ENCODE results near the gene PRC1. TPM values are rescaled to one million over a fixed set of nuclear protein-coding genes. Genes with fewer than 3 reads are reported as not detected.
"Not testable (repeated sequence)": the region's sequence is repeated elsewhere in the genome, so short reads cannot be mapped to it uniquely, and the experiment has no call there.

The PRC1 gene
- total and polyA plus RNA-seq, 2 donors from 2014 or later = 3.4 to 6.6 TPM

DNA sequence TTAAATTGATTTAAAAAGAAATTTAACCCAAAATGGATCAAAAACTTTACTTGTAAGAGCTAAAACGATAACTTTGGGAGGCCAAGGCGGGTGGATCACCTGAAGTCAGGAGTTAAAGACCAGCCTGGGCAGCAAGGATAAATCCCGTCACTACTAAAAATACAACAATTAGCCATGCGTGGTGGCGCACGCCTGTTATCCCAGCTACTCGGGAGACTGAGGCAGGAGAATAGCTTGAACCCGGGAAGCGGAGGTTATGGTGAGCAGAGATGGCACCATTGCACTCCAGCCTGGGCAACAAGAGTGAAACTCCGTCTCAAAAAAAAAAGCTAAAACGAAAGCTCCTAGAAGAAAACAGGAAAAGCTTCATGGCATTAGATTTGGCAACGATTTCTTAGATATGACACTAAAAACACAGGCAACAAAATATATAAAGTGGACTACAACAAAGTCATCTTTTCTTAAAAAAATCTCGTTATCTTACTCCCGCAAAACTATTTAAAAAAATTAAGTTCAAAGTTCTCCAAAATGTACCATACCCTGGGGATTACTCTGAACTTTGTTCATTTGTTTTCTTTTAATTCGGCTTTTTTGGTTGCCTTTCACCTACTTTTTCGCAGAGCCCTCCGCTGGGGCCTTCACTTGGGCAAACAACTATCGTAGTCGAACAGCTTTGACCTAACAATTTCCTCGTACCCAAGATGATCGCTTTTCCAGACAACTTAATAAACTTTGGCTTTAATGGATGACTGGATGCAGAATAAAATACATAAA, 64.9 kb downstream of the PRC1 start:
- intact Hi-C loops (cut with DNase I) = no loop called here
- Histone ChIP-seq H3K9me3 (ENCODE audit: control insufficient read depth in 2 of 3, insufficient read depth in 1 of 3, low read length in 3 of 3) (no peaks in the 10 kb centered on the region), H3K9ac (ENCODE audit: low read length in 3 of 3) (peak overlapping the region; percentile 41 to 86 (median 68)), H3K36me3 (ENCODE audit: control insufficient read depth in 2 of 3, insufficient read depth in 3 of 3, low read length in 3 of 3) (no peaks in the 10 kb centered on the region), H3K27me3 (ENCODE audit: control insufficient read depth, insufficient read depth, low read length) (no peaks in the 10 kb centered on the region), H3K4me3 (ENCODE audit: low read length in 3 of 3) (peak overlapping the region; percentile 62 to 80 (median 63)), H3K4me1 (ENCODE audit: control insufficient read depth in 2 of 3, insufficient read depth in 2 of 3, low read depth in 1 of 3, low read length in 3 of 3) (peaks cover 0 to 22% (median 11%) of the 10 kb centered on the region in 3 donors), H3K27ac (ENCODE audit: low read depth in 2 of 2, low read length in 2 of 2) (peak overlapping the region; percentile 94 to 95)
- no peak for FAIRE-seq
- DNase-seq = peak in 1 of 5 donors; percentile 41
- TF ChIP-seq, protein P1, sequence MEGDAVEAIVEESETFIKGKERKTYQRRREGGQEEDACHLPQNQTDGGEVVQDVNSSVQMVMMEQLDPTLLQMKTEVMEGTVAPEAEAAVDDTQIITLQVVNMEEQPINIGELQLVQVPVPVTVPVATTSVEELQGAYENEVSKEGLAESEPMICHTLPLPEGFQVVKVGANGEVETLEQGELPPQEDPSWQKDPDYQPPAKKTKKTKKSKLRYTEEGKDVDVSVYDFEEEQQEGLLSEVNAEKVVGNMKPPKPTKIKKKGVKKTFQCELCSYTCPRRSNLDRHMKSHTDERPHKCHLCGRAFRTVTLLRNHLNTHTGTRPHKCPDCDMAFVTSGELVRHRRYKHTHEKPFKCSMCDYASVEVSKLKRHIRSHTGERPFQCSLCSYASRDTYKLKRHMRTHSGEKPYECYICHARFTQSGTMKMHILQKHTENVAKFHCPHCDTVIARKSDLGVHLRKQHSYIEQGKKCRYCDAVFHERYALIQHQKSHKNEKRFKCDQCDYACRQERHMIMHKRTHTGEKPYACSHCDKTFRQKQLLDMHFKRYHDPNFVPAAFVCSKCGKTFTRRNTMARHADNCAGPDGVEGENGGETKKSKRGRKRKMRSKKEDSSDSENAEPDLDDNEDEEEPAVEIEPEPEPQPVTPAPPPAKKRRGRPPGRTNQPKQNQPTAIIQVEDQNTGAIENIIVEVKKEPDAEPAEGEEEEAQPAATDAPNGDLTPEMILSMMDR (IDR thresholded peaks at IDR 0.05; ENCODE audit: borderline replicate concordance, extremely low read depth, insufficient read depth) = no peak

DNA sequence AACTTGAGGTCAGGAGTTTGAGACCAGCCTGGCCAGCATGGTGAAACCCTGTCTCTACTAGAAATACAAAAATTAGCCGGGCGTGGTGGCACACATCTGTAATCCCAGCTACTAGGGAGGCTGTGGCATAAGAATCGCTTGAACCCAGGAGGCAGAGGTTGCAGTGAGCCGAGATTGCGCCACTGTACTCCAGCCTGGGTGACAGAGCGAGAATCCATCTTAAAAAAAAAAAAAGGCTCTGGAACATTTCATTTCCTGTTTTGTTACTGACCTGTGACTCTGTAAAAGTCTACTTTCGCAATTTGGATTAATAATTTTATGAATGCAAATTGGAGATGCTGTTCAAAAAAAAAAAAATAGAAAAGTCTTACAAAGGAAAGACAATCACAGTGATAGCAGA, 66.2 kb downstream of the PRC1 start:
- intact Hi-C loops (cut with DNase I); DNase-seq; H3K27ac ChIP-seq (ENCODE audit: low read depth in 2 of 2, low read length in 2 of 2); H3K36me3 ChIP-seq (ENCODE audit: control insufficient read depth in 2 of 3, insufficient read depth in 3 of 3, low read length in 3 of 3); H3K27me3 ChIP-seq (ENCODE audit: control insufficient read depth, insufficient read depth, low read length); FAIRE-seq; H3K9ac ChIP-seq (ENCODE audit: low read length in 3 of 3); H3K4me3 ChIP-seq (ENCODE audit: low read length in 3 of 3); H3K9me3 ChIP-seq (ENCODE audit: control insufficient read depth in 2 of 3, insufficient read depth in 1 of 3, low read length in 3 of 3): not testable (repeated sequence)
- peaks cover 0 to 18% (median 7%) of the 10 kb centered on the region in 3 donors for H3K4me1 ChIP-seq (ENCODE audit: control insufficient read depth in 2 of 3, insufficient read depth in 2 of 3, low read depth in 1 of 3, low read length in 3 of 3)

DNA sequence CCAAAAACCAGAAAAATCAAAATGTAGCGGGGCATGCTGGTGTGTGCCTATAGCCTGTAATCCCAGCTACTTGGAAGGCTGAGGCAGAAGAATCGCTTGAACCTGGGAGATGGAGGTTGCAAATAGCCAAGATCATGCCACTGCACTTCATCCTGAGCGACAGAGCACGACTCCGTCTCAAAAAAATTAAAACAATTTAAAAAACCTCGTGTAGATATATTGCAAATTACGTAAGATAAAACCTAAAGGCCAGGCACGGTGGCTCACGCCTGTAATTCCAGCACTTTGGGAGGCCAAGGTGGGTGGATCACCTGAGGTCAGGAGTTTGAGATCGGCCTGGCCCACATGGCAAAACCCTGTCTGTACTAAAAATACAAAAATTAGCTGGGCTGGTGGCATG, 67.6 kb downstream of the PRC1 start:
- DNase-seq; intact Hi-C loops (cut with DNase I); FAIRE-seq; H3K27ac ChIP-seq (ENCODE audit: low read depth in 2 of 2, low read length in 2 of 2); H3K27me3 ChIP-seq (ENCODE audit: control insufficient read depth, insufficient read depth, low read length); H3K9me3 ChIP-seq (ENCODE audit: control insufficient read depth in 2 of 3, insufficient read depth in 1 of 3, low read length in 3 of 3); H3K4me3 ChIP-seq (ENCODE audit: low read length in 3 of 3); H3K9ac ChIP-seq (ENCODE audit: low read length in 3 of 3); H3K36me3 ChIP-seq (ENCODE audit: control insufficient read depth in 2 of 3, insufficient read depth in 3 of 3, low read length in 3 of 3): not testable (repeated sequence)
- peaks cover 0 to 12% (median 7%) of the 10 kb centered on the region in 3 donors for H3K4me1 ChIP-seq (ENCODE audit: control insufficient read depth in 2 of 3, insufficient read depth in 2 of 3, low read depth in 1 of 3, low read length in 3 of 3)

DNA sequence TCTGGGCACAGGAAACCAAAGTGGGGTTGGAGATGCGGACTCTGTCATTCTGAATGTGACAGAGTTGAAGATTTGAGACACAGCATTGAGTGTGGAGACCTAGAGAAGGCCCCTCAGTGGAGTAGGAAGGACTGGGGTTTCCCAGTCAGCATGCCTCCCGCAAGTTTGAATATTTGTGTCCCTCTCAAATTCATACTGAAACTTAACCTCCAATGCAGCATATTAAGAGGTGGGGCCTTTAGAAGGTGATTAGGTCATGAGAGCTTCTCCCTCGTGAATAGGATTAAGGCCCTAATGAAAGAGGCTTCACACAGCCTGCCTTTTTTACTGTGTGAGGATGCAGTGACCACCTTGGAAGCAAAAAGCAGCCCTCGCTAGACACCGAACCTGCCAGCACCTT, 70.0 kb downstream of the PRC1 start:
- intact Hi-C loops (cut with DNase I) = no loop called here
- Histone ChIP-seq H3K4me3 (ENCODE audit: low read length in 3 of 3) (no peak overlapping the region), H3K36me3 (ENCODE audit: control insufficient read depth in 2 of 3, insufficient read depth in 3 of 3, low read length in 3 of 3) (peaks cover 0 to 15% (median 15%) of the 10 kb centered on the region in 3 donors), H3K4me1 (ENCODE audit: control insufficient read depth in 2 of 3, insufficient read depth in 2 of 3, low read depth in 1 of 3, low read length in 3 of 3) (no peaks in the 10 kb centered on the region), H3K27ac (ENCODE audit: low read depth in 2 of 2, low read length in 2 of 2) (no peak overlapping the region), H3K9ac (ENCODE audit: low read length in 3 of 3) (no peak overlapping the region), H3K9me3 (ENCODE audit: control insufficient read depth in 2 of 3, insufficient read depth in 1 of 3, low read length in 3 of 3) (no peaks in the 10 kb centered on the region), H3K27me3 (ENCODE audit: control insufficient read depth, insufficient read depth, low read length) (no peaks in the 10 kb centered on the region)
- DNase-seq (no peak), FAIRE-seq (no peak)
- TF ChIP-seq, protein P1 (IDR thresholded peaks at IDR 0.05; ENCODE audit: borderline replicate concordance, extremely low read depth, insufficient read depth) = no peak

DNA sequence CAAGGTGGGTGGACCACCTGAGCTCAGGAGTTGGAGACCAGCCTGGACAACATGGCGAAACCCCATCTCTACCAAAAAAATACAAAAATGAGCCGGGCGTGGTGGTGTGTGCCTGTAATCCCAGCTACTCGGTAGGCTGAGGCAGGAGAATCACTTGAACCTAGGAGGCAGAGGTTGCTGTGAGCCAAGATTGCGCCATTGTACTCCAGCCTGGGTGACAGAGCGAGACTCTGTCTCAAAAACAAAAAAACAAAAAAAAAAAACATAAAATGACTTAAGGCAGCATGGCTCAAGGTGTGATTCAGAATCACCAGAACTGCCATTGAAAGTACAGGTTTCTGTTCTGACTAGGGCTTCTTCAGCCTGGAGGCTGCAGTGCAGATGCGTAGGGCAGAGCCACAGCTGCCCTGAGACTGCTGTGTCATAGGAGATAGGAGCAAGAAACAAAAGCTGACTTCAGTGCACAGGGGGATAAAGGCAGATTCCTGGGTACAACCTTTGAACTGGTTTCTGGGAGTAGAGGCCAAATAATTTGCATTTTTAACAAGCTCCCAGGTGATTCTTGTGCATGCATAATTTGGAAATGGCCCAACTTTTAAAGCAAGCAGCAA, 71.5 kb downstream of the PRC1 start:
- H3K4me1 ChIP-seq (ENCODE audit: control insufficient read depth in 2 of 3, insufficient read depth in 2 of 3, low read depth in 1 of 3, low read length in 3 of 3); H3K27ac ChIP-seq (ENCODE audit: low read depth in 2 of 2, low read length in 2 of 2); intact Hi-C loops (cut with DNase I); H3K9ac ChIP-seq (ENCODE audit: low read length in 3 of 3); H3K9me3 ChIP-seq (ENCODE audit: control insufficient read depth in 2 of 3, insufficient read depth in 1 of 3, low read length in 3 of 3); H3K4me3 ChIP-seq (ENCODE audit: low read length in 3 of 3); FAIRE-seq; H3K27me3 ChIP-seq (ENCODE audit: control insufficient read depth, insufficient read depth, low read length): not testable (repeated sequence)
- peaks cover 0 to 27% (median 22%) of the 10 kb centered on the region in 3 donors for H3K36me3 ChIP-seq (ENCODE audit: control insufficient read depth in 2 of 3, insufficient read depth in 3 of 3, low read length in 3 of 3)
- peak in 1 of 5 donors; percentile 25 for DNase-seq

All from kidney (tissue), 14 donors.